Activated CD4-positive, alpha-beta T cell treated with anti-CD3 and anti-CD28 coated beads for 48 hours (primary cell): ENCODE data around the gene NPHP1.
"Not testable (repeated sequence)": the region's sequence is repeated elsewhere in the genome, so short reads cannot be mapped to it uniquely, and the experiment has no call there.

Experiments used
- DNase-seq: peaks from one replicate; pipeline ENCODE4 v3.0.0-alpha.2; 2020

NPHP1 gene

GRCh38 chr2:110204408-110205385, at the start of gene NPHP1:
Gene NPHP1 (minus strand): TSS chr2:110205013. CDS start chr2:110204968, 45 bp downstream.
- DNase-seq, result peak; percentile 87

DNA sequence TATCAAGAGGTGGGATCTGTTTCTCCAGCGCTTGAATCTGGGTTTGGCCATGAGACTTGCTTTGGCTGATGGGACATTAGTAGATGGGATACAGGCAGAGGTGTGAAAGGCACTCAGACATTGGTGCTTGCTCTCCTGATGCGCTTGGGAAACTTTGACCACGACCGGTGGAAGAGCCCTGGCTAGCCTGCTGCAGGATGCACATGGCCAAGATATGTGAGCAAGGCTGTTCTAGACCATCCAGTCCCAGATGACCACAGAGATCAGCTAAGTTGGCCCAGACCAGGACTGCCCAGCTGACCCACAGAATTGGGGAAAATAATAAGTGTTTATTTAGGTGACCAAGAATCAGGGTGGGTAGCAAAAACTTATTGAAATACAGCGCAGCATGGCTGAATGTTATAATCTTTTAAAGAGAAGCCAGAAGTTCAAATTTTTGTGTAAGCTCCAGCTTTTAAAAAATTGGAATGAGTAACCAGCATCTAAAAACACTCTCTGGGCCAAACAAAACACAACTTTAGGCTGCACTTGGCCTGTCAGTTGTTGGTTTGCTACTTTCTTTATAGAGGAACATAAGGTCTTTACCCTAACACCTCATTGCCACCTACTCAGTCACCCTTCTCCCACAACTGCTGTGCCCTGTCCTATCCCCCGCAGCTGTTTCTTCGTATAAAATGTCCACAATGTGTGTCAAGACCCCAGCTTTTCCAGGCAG, 43.4 kb upstream of the NPHP1 start:
- not testable (repeated sequence) for DNase-seq

GRCh38 chr2:110245488-110246435, 40.9 kb upstream of the NPHP1 start:
- DNase-seq, result not testable (repeated sequence)

- DNase-seq, result not testable (repeated sequence)
These were observed 38.5 kb upstream of the NPHP1 start for GRCh38 chr2:110243283-110243682.

DNA sequence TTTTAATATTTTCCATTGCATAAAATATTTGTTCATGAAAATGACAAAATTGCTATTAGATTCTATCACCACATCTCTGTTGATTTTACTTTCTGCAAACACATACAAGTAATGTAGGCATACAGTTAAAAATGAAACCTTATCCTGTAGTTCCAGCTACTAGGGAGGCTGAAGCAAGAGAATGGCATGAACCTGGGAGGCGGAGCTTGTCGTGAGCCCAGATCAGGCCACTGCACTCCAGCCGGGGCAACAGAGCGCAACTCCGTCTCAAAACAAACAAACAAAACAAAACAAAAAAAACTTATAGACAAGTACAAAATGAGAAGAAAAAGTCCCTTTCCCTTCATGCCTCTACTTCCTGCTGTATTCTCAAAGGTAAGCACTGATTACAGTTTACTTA, 29.7 kb upstream of the NPHP1 start:
- not testable (repeated sequence) for DNase-seq

DNA sequence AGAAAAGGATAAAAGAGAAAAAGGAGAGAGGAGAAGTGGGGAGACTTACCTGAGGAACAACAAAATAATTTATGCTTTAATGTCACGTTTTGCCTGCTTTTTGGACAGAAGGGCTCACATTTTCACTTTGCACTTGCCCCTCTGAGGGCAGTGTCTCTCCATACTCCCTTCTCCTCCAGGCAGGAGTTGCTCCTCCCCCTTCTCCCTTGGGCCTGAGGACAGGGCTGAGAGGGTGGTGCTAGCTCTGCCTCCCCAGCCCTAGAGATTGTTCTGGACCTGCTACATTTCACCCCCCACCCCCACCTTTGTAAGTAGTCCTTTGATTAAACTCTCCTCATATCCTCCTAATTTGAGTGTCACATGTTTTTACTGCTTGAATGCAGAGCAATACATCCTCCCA, 25.1 kb upstream of the NPHP1 start:
- DNase-seq, result not testable (repeated sequence)

DNA sequence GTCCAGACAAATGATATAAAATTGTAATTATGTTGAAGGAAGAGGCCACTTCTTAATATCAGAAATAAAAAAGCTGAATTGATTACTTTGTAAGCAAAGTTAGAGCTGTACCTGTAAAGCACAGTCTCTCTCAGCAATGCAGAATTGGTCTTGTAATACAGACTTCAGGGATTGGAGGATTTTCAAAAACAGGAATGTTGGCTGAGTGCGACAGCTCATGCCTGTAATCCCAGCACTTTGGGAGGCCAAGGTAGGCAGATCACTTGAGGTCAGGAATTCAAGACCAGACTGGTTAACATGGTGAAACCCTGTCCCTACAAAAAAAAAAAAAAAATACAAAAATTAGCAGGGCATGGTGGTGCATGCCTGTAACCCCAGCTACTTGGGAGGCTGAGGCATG, 17.8 kb upstream of the NPHP1 start:
- not testable (repeated sequence) for DNase-seq

DNA sequence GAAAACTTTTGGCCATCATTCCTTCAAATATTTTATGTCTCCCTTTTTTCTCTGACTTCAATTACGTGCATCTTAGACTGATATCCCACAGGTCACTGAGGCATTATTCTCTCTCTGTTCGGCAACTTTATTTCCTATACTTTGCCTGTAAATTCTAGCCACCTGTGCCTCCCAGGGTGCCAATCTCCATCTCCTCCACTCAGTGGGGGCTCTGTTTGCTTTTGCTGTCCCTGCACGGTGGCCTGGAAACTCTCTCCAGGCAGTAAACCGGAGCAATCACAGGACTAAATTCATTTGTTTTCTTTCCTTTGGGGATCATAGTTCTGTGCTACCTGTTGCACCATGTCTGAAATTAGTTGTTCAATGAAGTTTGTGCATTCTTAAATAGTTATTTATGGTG, 17.1 kb upstream of the NPHP1 start:
- DNase-seq, result no peak

DNA sequence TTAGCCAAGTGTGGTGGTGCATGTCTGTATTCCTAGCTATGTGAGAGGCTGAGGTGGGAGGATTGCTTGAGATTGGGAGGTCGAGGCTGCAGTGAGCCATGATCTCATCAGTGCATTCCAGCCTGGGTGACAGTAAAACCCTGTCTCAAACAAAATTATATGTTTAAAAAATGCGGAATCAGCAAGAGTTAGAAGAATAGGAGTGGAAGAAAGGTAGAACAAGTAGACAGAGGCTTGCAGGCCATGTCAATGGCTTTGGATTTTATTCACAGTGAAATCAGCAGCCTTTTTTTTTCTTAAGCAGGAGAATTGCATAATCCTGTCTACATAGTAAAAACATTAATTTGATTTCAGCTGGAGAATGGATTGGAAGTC, 15.4 kb upstream of the NPHP1 start:
- DNase-seq, result no peak

GRCh38 chr2:110219496-110220189, 14.8 kb upstream of the NPHP1 start:
- no peak for DNase-seq

- not testable (repeated sequence) for DNase-seq
These were observed 14.1 kb upstream of the NPHP1 start for GRCh38 chr2:110218889-110219288.

DNA sequence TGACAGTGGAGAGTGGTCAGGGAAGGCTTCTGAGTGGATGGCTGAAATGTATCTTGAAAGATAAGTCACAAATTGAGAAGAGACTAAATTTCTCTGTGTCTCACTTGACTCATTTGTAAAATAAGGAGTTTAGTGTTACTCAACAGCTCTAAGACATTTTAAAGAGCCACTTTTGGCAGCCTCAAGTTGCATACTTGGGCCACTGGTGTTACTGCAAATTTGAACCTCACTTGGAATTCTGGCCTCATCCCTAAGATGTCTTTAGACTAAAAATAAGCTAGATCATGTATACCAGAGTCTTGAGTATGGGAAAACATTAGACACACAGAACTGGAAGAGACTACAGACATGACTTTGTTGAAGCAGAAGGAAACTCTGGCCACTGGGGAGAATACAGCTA, 12.0 kb upstream of the NPHP1 start:
- DNase-seq, result no peak

DNA sequence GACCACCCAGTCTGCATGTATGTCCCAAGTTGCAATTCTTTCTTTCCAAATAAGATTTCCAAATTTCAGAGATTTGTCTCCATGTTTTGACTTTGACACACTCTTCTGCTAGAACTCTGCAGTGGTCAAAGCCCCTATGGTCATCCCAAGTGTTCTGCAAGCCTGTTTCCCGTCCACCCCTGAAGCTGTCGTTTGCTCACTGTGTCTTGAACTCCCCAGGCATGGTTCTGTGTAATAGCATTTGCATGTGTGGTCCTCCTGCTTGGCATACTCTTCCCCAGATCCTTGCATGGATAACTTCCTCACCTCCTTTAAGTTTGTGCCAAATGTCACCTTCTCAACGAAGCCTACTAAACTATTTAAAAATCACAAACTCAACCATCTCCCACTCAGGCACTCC, 11.4 kb upstream of the NPHP1 start:
- no peak for DNase-seq

DNA sequence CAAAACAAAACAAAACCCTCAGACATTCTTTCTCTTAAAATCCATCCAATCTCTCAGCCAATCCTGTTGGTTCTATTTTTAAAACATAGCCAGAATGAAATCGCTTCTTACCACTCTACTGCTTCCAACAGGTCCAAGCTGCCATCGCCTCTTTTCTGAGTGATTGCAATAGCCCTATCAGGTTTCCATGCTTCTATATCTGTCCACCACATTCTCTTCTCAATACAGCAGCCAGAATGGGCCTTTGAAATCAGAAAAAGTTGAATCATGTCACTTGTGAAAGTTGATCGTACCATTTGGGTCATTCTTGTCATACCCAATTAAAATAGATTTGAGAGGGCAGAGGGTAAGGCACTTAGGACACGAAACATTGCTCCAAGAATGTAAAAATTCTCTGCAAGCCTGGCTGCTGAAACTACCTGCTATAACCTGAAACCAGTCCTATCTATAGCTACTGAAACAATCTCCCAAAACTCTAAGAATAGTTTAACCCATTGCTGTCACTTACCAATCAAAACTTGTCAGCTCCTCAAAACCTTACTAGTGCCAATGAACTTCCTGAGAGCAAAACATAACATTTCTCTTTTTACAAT, 10.8 kb upstream of the NPHP1 start:
- DNase-seq, result no peak

GRCh38 chr2:110215091-110215490, 10.3 kb upstream of the NPHP1 start:
- no peak for DNase-seq

- DNase-seq, result not testable (repeated sequence)
These were observed 8.7 kb upstream of the NPHP1 start for GRCh38 chr2:110213522-110213921.

- peak; percentile 68 for DNase-seq
These were observed 7.4 kb upstream of the NPHP1 start, which contains the start of gene MTLN for GRCh38 chr2:110211938-110212858. Gene MTLN (minus strand): TSS chr2:110212547. CDS start chr2:110212525, 22 bp downstream.

- no peak for DNase-seq
These were observed 1.0 kb upstream of the NPHP1 start for GRCh38 chr2:110205660-110206455.

DNA sequence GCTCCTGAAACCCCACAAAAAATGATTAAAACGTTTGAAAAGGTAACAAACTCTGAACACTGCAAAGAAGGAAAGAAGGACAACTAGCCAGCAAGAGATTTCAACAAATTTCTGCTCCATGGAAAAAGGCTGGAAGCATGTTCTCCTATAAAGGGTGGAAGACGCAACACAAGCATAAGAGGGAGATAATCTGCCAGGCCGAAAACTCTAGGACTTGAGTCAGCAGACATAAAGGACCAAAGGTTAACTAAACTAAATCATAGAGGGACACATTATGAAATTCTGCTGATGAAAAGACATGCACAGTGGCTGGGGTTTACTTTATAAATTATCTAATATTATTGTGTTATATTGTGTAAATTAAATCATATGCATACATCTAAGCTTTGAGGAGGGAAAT, 6.8 kb downstream of the NPHP1 start:
- DNase-seq, result no peak

- no peak for DNase-seq
These were observed 7.4 kb downstream of the NPHP1 start for GRCh38 chr2:110197452-110197851.
